H9 (cell line): ENCODE results near the gene CRY2. TPM values are rescaled to one million over a fixed set of nuclear protein-coding genes. Genes with fewer than 3 reads are reported as not detected.

Source experiments
- DNase-seq: peaks from one replicate; pipeline ENCODE4 v3.0.0-alpha.2; 2017
- H2AFZ ChIP-seq: one replicate; pipeline ENCODE4 v1.6.1; 2013; ENCODE audit warnings: mild to moderate bottlenecking, low read length, control low read depth, moderate library complexity
- H2AK5ac ChIP-seq: 2 replicates; pipeline ENCODE4 v1.6.1; 2013; ENCODE audit warnings: low read length, control low read depth, mixed read lengths; ENCODE audit not compliant: insufficient read length
- H2BK120ac ChIP-seq: one replicate; pipeline ENCODE4 v1.6.1; 2013; ENCODE audit warnings: low read depth, mild to moderate bottlenecking, low read length, control low read depth, inconsistent platforms; ENCODE audit not compliant: poor library complexity, severe bottlenecking
- H2BK12ac ChIP-seq: 2 replicates; pipeline ENCODE4 v1.6.1; 2013; ENCODE audit warnings: low read length, control low read depth, mixed read lengths, low read depth; ENCODE audit not compliant: insufficient read length
- H2BK15ac ChIP-seq: 2 replicates; pipeline ENCODE4 v1.6.1; 2013; ENCODE audit warnings: low read depth, low read length, control low read depth
- H2BK20ac ChIP-seq: one replicate; pipeline ENCODE4 v1.6.1; 2013; ENCODE audit warnings: low read depth, mild to moderate bottlenecking, low read length, control low read depth, inconsistent platforms; ENCODE audit not compliant: poor library complexity, severe bottlenecking
- H2BK5ac ChIP-seq: 2 replicates; pipeline ENCODE4 v1.6.1; 2013; ENCODE audit warnings: low read length, control low read depth, mixed read lengths; ENCODE audit not compliant: insufficient read length
- H3K14ac ChIP-seq: 2 replicates; pipeline ENCODE4 v1.6.1; 2013; ENCODE audit warnings: low read length, control low read depth; ENCODE audit not compliant: insufficient read depth
- H3K18ac ChIP-seq: 2 replicates; pipeline ENCODE4 v1.6.1; 2013; ENCODE audit warnings: low read depth, mild to moderate bottlenecking, mixed read lengths, low read length, control low read depth; ENCODE audit not compliant: insufficient read length
- H3K23ac ChIP-seq: 2 replicates; pipeline ENCODE4 v1.6.1; 2013; ENCODE audit warnings: low read length, control low read depth, mixed read lengths, low read depth; ENCODE audit not compliant: insufficient read length
- H3K23me2 ChIP-seq: 2 replicates; pipeline ENCODE4 v1.6.1; 2013; ENCODE audit warnings: low read depth, mild to moderate bottlenecking, mixed read lengths, low read length, control low read depth; ENCODE audit not compliant: insufficient read length, poor library complexity, severe bottlenecking
- H3K27ac ChIP-seq: 2 replicates; pipeline ENCODE4 v1.5.1; 2013; ENCODE audit warnings: low read length, control low read depth, mixed read lengths, low read depth; ENCODE audit not compliant: insufficient read length
- H3K27me3 ChIP-seq: 2 replicates; pipeline ENCODE4 v1.6.1; 2013; ENCODE audit warnings: low read length, control low read depth, inconsistent platforms; ENCODE audit not compliant: insufficient read depth
- H3K4ac ChIP-seq: 2 replicates; pipeline ENCODE4 v1.6.1; 2013; ENCODE audit warnings: low read depth, mild to moderate bottlenecking, control low read depth, inconsistent platforms, low read length, moderate library complexity
- H3K4me1 ChIP-seq: 2 replicates; pipeline ENCODE4 v1.6.1; 2013; ENCODE audit warnings: low read length, control low read depth, inconsistent platforms; ENCODE audit not compliant: insufficient read depth
- H3K4me2 ChIP-seq: 2 replicates; pipeline ENCODE4 v1.6.1; 2013; ENCODE audit warnings: low read length, control low read depth, mixed read lengths; ENCODE audit not compliant: insufficient read length, insufficient read depth
- H3K56ac ChIP-seq: 2 replicates; pipeline ENCODE4 v1.6.1; 2013; ENCODE audit warnings: low read depth, mild to moderate bottlenecking, mixed read lengths, low read length, control low read depth; ENCODE audit not compliant: insufficient read length
- H3K79me1 ChIP-seq: 2 replicates; pipeline ENCODE4 v1.6.1; 2013; ENCODE audit warnings: low read depth, mild to moderate bottlenecking, moderate library complexity, low read length, control low read depth, inconsistent platforms; ENCODE audit not compliant: insufficient read depth, poor library complexity, severe bottlenecking
- H3K79me2 ChIP-seq: 2 replicates; pipeline ENCODE4 v1.6.1; 2013; ENCODE audit warnings: low read length, control low read depth, inconsistent platforms; ENCODE audit not compliant: insufficient read depth
- H3K9ac ChIP-seq: 2 replicates; pipeline ENCODE4 v1.6.1; 2013; ENCODE audit warnings: low read length, control low read depth, mixed read lengths; ENCODE audit not compliant: insufficient read length; ENCODE audit errors: extremely low read depth
- H3K9me3 ChIP-seq: one replicate; pipeline ENCODE4 v1.6.1; 2013; ENCODE audit warnings: low read depth, low read length, inconsistent platforms; ENCODE audit not compliant: control insufficient read depth
- H3T11ph ChIP-seq: one replicate; pipeline ENCODE4 v1.6.1; 2013; ENCODE audit warnings: mild to moderate bottlenecking, low read length, control low read depth, inconsistent platforms
- H4K20me1 ChIP-seq: one replicate; pipeline ENCODE4 v1.6.1; 2013; ENCODE audit not compliant: control insufficient read depth, insufficient read length, insufficient read depth
- H4K5ac ChIP-seq: 2 replicates; pipeline ENCODE4 v1.6.1; 2013; ENCODE audit warnings: low read depth, mild to moderate bottlenecking, mixed read lengths, low read length, control low read depth; ENCODE audit not compliant: insufficient read length
- H4K8ac ChIP-seq: replicated peaks from 2 replicates; pipeline ENCODE4 v1.6.1; 2013; ENCODE audit warnings: low read length, control low read depth, mixed read lengths, low read depth; ENCODE audit not compliant: insufficient read length
- H4K91ac ChIP-seq: 2 replicates; pipeline ENCODE4 v1.6.1; 2013; ENCODE audit warnings: low read depth, mild to moderate bottlenecking, moderate library complexity, mixed read lengths, low read length, control low read depth; ENCODE audit not compliant: insufficient read length
- H3K27ac Mint-ChIP-seq, 3 experiments: 2 replicates in 2 of 3; 3 replicates in 1 of 3; pipeline ENCODE4 v1.8.0; 2020 to 2021; ENCODE audit warnings: mixed read lengths in 3 of 3, mild to moderate bottlenecking in 1 of 3, moderate library complexity in 1 of 3
- H3K27me3 Mint-ChIP-seq: 2 replicates; pipeline ENCODE4 v1.8.0; 2021; ENCODE audit warnings: low read depth, mild to moderate bottlenecking, moderate library complexity, mixed read lengths
- H3K36me3 Mint-ChIP-seq, 3 experiments: 2 replicates in 2 of 3; 3 replicates in 1 of 3; pipeline ENCODE4 v1.8.0; 2020 to 2021; ENCODE audit warnings: low read depth in 3 of 3, mixed read lengths in 3 of 3; ENCODE audit not compliant: insufficient read depth in 1 of 3
- H3K4me1 Mint-ChIP-seq, 2 experiments: 2 replicates each; pipeline ENCODE4 v1.8.0; 2020; ENCODE audit warnings: mixed read lengths in 2 of 2
- H3K4me3 Mint-ChIP-seq, 2 experiments: 2 replicates in 1 of 2; 3 replicates in 1 of 2; pipeline ENCODE4 v1.8.0; 2020 to 2021; ENCODE audit warnings: mild to moderate bottlenecking in 2 of 2, mixed read lengths in 2 of 2, moderate library complexity in 1 of 2
- H3K9me3 Mint-ChIP-seq, 2 experiments: 2 replicates in 1 of 2; 3 replicates in 1 of 2; pipeline ENCODE4 v1.8.0; 2020; ENCODE audit warnings: mild to moderate bottlenecking in 2 of 2, mixed read lengths in 2 of 2, moderate library complexity in 1 of 2
- WGBS: extraction: QIAGEN DNeasy Blood & Tissue Kit; methylation state at CpG from one replicate; pipeline ENCODE4 v1.1.7; 2013; ENCODE audit warnings: missing lambda C conversion rate, low lambda C conversion rate, mixed read lengths; ENCODE audit not compliant: insufficient read length; ENCODE audit errors: extremely low coverage; 5-methylcytosine and 5-hydroxymethylcytosine counted together
- total RNA-seq: library from RNA; stranded (reverse); gene quantifications from 2 replicates; pipeline ENCODE4 v1.2.1, GENCODE V29; 2021
- TF ChIP-seq, protein P1 (sequence below): fragments of 200-600 bp; sonication (generic); conservative IDR thresholded peaks from 3 replicates; pipeline ENCODE4 v1.8.0; 2021; ENCODE audit warnings: antibody characterized with exemption, mild to moderate bottlenecking

CRY2 gene
- total RNA-seq, 1 experiment from 2014 or later, result 14.4 TPM

DNA sequence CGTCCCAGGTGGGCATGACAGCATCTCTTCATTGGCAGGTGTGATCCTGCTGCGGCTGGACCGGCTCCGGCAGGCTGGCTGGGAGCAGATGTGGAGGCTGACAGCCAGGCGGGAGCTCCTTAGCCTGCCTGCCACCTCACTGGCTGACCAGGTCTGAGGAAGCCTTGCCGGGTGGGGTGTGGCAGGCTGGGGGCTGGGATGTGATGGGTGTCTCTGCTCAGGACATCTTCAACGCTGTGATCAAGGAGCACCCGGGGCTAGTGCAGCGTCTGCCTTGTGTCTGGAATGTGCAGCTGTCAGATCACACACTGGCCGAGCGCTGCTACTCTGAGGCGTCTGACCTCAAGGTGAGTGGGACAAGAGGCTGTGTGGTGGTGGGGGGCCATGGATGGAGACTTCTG, 78.7 kb downstream of the CRY2 start:
- Histone ChIP-seq H4K5ac (no peak overlapping the region), H3T11ph (no peak overlapping the region), H3K4me1 (no peaks in the 10 kb centered on the region), H3K56ac (no peak overlapping the region), H2BK12ac (no peak overlapping the region), H2BK15ac (no peak overlapping the region), H4K91ac (no peak overlapping the region), H2AFZ (no peak overlapping the region), H3K18ac (no peak overlapping the region), H3K9ac (no peak overlapping the region), H2BK120ac (no peak overlapping the region), H3K9me3 (no peaks in the 10 kb centered on the region), H4K20me1 (no peaks in the 10 kb centered on the region), H4K8ac (no peak overlapping the region), H3K79me2 (no peaks in the 10 kb centered on the region; the same call in 1 of the 2 replicates), H3K23me2 (peaks cover 5% of the 10 kb centered on the region), H3K4me2 (no peak overlapping the region), H3K14ac (no peak overlapping the region; the same call in 1 of the 2 replicates), H3K79me1 (no peaks in the 10 kb centered on the region), H3K4ac (no peak overlapping the region), H3K23ac (no peak overlapping the region), H3K27ac (no peak overlapping the region), H2AK5ac (no peak overlapping the region), H2BK20ac (no peak overlapping the region), H3K27me3 (no peaks in the 10 kb centered on the region; the same call in 1 of the 2 replicates), H2BK5ac (no peak overlapping the region)
- peak; percentile 24 for DNase-seq
- H3K4me1 Mint-ChIP-seq, result peaks cover 16 to 20% of the 10 kb centered on the region in 2 experiments
- H3K27ac Mint-ChIP-seq, result no peak overlapping the region
- TF ChIP-seq, protein P1, sequence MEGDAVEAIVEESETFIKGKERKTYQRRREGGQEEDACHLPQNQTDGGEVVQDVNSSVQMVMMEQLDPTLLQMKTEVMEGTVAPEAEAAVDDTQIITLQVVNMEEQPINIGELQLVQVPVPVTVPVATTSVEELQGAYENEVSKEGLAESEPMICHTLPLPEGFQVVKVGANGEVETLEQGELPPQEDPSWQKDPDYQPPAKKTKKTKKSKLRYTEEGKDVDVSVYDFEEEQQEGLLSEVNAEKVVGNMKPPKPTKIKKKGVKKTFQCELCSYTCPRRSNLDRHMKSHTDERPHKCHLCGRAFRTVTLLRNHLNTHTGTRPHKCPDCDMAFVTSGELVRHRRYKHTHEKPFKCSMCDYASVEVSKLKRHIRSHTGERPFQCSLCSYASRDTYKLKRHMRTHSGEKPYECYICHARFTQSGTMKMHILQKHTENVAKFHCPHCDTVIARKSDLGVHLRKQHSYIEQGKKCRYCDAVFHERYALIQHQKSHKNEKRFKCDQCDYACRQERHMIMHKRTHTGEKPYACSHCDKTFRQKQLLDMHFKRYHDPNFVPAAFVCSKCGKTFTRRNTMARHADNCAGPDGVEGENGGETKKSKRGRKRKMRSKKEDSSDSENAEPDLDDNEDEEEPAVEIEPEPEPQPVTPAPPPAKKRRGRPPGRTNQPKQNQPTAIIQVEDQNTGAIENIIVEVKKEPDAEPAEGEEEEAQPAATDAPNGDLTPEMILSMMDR, result no peak
- no peak overlapping the region for H3K4me3 Mint-ChIP-seq
- H3K36me3 Mint-ChIP-seq, result peaks cover 22 to 56% (median 52%) of the 10 kb centered on the region in 3 experiments
- no CpG with 5 or more reads among the region's 12 CpGs for WGBS
- H3K9me3 Mint-ChIP-seq, result no peaks in the 10 kb centered on the region; a peak in 1 of 5 replicates
- H3K27me3 Mint-ChIP-seq, result peaks cover 2% of the 10 kb centered on the region; the same call in 1 of the 2 replicates
